HG03520 (cell line): ENCODE measurements around the gene POC1B.

Source experiments
- ATAC-seq: cut with Tn5 transposase; IDR thresholded peaks from one replicate; pipeline ENCODE4 v1.9.1; 2021; ENCODE audit warnings: mild to moderate bottlenecking, moderate library complexity; ENCODE audit not compliant: unreplicated experiment

Gene POC1B

DNA sequence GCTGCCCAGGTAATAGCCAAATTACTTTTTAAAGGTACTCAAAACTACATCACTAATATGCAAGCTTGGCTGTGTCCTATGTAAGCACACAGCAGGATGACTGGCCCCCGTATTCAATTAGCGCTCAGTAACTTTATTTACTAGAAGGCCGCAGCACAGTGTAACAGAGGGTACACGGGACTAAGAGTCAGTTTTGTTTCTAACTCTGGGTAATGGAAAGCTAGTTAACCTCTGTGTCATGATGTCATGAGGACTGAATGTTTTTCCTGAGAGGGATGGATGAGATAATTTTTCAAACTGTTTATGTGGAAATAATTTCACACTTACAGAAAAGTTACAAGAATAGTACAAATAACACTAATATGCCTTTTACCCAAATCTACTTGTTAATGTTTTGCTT lies 28.4 kb downstream of the POC1B start:
- no peak for ATAC-seq

GRCh38 chr12:89497005-89497404 lies 28.8 kb downstream of the POC1B start:
- no peak for ATAC-seq

- peak; percentile 55 for ATAC-seq
These were observed 31.2 kb downstream of the POC1B start for GRCh38 chr12:89494411-89495231.

DNA sequence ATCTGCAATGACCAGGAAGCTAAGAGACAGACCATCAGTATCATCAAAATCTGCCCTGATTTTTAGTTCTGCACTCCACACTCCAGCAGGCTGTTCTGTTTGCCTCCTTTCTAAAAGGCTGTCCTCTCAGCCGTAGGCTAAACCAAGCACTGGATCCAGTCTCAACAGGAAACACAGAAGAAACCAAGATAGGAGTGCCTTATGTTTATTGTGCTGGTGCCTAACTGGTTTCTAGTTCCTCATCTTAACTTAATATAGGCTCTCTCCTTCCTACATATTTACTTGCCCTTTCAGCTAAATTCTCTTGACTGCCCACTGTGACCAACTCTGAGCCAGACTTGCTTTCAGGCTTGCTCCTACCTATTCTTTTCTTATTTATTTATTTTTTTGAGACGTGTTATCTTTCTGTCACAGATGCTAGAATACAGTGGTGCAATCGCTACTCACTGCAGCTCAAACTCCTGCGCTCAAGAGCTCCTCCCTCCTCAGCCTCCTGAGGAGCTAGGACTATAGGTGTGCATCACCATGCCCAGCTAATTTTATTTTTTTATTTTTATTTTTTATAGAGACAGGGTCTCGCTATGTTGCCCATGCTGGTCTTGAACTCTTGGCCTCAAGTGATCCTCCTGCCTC lies 32.1 kb downstream of the POC1B start:
- ATAC-seq, result no peak

DNA sequence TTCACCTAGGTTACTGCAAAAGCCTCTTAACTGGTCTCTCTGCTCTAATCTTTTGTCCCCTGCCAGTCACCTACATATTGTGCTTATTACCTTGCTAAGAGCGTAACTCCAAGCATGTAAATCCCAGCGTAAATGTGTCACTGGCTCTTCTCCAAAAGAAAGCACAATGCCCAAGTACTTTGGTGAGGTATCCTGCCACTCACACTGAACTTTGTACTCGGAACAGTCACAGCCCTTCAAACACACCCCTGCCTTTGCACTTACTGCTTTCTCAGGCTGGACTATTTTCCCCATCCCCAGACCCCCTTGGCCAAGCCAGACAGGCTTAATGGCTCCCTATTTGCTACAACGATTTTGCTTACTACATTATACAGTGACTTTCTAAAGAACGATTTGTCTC lies 33.0 kb downstream of the POC1B start:
- no peak for ATAC-seq

DNA sequence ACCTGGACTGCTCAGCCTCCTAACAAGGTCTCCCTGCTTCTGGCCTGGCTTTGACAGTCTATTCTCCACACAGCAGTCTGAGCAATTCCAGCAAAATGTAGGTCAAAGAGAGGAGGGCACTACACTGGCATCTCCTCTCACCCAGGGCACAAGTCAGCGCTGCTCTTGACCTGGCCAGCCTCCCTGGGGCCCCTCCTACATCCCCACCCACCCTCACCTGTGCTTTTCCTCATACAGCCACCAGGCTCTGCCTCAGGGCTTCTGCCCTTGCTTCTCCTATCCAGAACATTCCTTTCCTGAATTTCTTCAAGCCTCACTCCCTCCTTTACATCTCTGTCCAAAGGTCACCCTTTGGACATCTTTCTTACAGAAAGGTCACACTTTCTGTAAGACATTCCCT lies 34.9 kb downstream of the POC1B start:
- no peak for ATAC-seq

- no peak for ATAC-seq
These were observed 39.6 kb downstream of the POC1B start for GRCh38 chr12:89486264-89486663.

GRCh38 chr12:89484470-89484869 lies 41.4 kb downstream of the POC1B start:
- ATAC-seq, result no peak

DNA sequence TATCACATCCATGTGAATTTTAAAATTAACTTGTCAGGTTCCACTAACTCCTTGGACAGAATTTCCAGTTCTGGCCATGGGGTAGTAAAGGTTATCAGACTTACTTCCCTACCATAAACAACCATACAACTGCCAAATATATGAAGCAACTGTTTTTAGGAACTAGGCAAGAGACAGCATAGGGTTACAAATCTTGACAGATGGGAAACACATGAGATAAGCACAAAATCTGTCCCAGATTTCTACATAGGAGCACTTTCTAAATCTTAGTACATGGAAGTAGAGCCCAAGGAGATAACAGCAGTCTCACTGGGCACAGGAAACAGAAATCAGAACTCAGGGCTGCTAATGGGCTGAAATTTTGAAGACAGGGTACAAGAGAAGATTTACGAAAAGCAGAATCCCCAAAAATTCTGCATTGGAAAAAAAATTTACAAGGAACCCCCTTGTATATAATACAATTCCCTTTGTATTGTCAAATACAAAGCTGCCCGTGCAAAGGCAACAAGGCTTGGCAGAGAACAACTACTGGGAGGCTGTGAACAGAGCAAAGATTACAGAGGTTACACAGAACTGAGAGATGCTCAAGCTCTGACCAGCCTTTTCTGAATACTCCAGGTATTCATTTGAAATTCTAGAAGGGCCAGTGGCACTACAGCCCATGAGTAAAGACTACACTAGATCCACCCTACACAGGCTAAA lies 44.5 kb downstream of the POC1B start:
- ATAC-seq, result no peak

DNA sequence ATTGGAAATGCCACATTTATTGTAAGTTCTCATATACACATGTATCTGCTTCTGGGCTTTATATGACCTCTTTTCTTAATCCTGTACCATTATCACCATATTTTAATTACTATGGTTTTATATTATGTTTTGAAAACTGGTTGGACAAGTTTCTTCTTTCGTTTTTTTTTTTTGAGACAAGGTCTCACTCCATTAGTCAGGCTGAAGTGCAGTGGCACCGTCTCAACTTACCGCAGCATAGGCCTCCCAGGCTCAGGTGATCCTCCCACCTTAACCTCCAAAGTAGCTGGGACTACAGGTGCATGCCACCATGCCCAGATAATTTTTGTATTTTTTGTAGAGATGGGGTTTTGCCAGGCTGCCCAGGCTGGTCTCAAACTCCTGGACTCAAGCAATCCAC lies 45.9 kb downstream of the POC1B start:
- no peak for ATAC-seq

GRCh38 chr12:89477633-89478279 lies 48.1 kb downstream of the POC1B start:
- no peak for ATAC-seq

GRCh38 chr12:89476904-89477595 lies 48.8 kb downstream of the POC1B start:
- no peak for ATAC-seq

DNA sequence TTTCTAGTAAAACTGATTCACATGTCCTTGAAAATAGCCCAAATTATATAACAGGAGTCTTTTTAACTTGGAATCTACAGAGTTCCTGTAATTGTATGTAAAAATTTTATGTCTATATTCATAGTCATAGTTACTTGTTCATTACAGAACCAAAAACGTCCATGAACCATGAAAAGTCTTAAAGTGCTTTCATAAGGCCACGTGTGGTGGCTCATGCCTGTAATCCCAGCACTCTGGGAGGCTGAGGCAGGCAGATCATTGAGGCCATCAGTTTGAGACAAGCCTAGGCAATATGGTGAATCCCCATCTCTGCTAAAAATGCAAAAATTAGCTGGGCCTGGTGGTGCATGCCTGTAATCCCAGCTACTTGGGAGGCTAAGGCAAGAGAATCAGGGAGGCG lies 49.6 kb downstream of the POC1B start:
- no peak for ATAC-seq

- ATAC-seq, result no peak
These were observed 50.5 kb downstream of the POC1B start for GRCh38 chr12:89475203-89475990.

- ATAC-seq, result no peak
These were observed 51.2 kb downstream of the POC1B start for GRCh38 chr12:89474615-89475014.

GRCh38 chr12:89472508-89472907 lies 53.3 kb downstream of the POC1B start:
- no peak for ATAC-seq

GRCh38 chr12:89470741-89471509 lies 54.9 kb downstream of the POC1B start:
- peak; percentile 30 for ATAC-seq

- peak; percentile 63 for ATAC-seq
These were observed 56.5 kb downstream of the POC1B start for GRCh38 chr12:89469361-89469760.

DNA sequence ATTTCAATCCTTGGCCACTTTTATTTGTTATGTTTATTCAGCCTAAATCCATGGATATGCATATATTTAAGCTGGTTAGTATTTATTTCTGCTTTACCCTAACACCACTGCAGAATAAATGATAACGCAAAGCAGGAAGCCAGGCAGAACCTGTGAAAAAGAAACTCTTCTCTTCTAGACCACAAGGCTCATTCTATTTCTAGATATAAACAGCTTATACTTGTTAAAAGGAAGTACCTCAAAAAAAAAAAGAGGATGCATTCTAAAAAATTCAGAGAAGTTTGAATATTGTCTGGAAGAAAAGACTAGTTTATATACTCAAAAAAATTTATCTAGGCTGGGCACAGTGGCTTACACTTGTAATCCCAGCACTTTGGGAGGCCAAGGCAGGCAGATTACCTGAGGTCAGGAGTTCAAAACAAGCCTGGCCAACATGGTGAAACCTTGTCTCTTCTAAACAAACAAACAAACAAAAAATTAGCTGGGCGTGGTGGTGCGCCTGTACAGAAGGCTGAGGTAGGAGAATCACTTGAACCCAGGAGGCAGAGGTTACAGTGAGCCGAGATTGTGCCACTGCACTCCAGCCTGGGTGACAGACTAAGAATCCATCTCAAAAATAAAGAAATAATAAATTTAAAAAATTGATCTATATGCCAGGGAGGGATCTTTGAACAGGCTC lies 57.1 kb downstream of the POC1B start:
- ATAC-seq, result peak; percentile 84
